ENCODE data around the gene TPT1.
A peak's percentile ranks its signal among the peaks of the same experiment; 100 is the strongest.

TPT1 gene

GRCh38 chr13:45333251-45333976 is 7.6 kb downstream of the TPT1 start:
- DNase-seq (ENCODE audit: low read depth) = no peak
- no peak overlapping the region for H3K4me3 ChIP-seq (ENCODE audit: low read depth, low read length)
- TF ChIP-seq CTCF (IDR thresholded peaks at IDR 0.05; ENCODE audit: low read depth, low read length, missing control alignments) = no peak
- in situ Hi-C loops (cut with HindIII; ENCODE audit: low sequenced_read_pairs) = no loop called here

- no peak overlapping the region for H3K4me3 ChIP-seq (ENCODE audit: low read depth, low read length)
- no peak for DNase-seq (ENCODE audit: low read depth)
- no peak for TF ChIP-seq CTCF (IDR thresholded peaks at IDR 0.05; ENCODE audit: low read depth, low read length, missing control alignments)
- in situ Hi-C loops (cut with HindIII; ENCODE audit: low sequenced_read_pairs) = no loop called here
Measured at GRCh38 chr13:45332831-45333219, 8.2 kb downstream of the TPT1 start.

- H3K4me3 ChIP-seq (ENCODE audit: low read depth, low read length) = no peak overlapping the region
- peak; percentile 91 for DNase-seq (ENCODE audit: low read depth)
- TF ChIP-seq CTCF (IDR thresholded peaks at IDR 0.05; ENCODE audit: low read depth, low read length, missing control alignments) = no peak
- in situ Hi-C loops (cut with HindIII; ENCODE audit: low sequenced_read_pairs) = no loop called here
Measured at GRCh38 chr13:45332036-45332830, 8.8 kb downstream of the TPT1 start.

GRCh38 chr13:45331692-45332035 is 9.3 kb downstream of the TPT1 start:
- DNase-seq (ENCODE audit: low read depth) = no peak
- no peak overlapping the region for H3K4me3 ChIP-seq (ENCODE audit: low read depth, low read length)
- no peak for TF ChIP-seq CTCF (IDR thresholded peaks at IDR 0.05; ENCODE audit: low read depth, low read length, missing control alignments)
- in situ Hi-C loops (cut with HindIII; ENCODE audit: low sequenced_read_pairs) = no loop called here

GRCh38 chr13:45331123-45331619 is 9.8 kb downstream of the TPT1 start:
- in situ Hi-C loops (cut with HindIII; ENCODE audit: low sequenced_read_pairs) = no loop called here
- TF ChIP-seq CTCF (IDR thresholded peaks at IDR 0.05; ENCODE audit: low read depth, low read length, missing control alignments) = no peak
- H3K4me3 ChIP-seq (ENCODE audit: low read depth, low read length) = no peak overlapping the region
- no peak for DNase-seq (ENCODE audit: low read depth)

- TF ChIP-seq CTCF (IDR thresholded peaks at IDR 0.05; ENCODE audit: low read depth, low read length, missing control alignments) = no peak
- peak; percentile 36 for DNase-seq (ENCODE audit: low read depth)
- no peak overlapping the region for H3K4me3 ChIP-seq (ENCODE audit: low read depth, low read length)
- in situ Hi-C loops (cut with HindIII; ENCODE audit: low sequenced_read_pairs) = no loop called here
Measured at GRCh38 chr13:45328661-45329111, 12.3 kb downstream of the TPT1 start.
